ENCODE measurements around the gene POT1. TPM values are rescaled to one million over a fixed set of nuclear protein-coding genes. Genes with fewer than 3 reads are reported as not detected.
A peak's percentile ranks its signal among the peaks of the same experiment; 100 is the strongest.

POT1 gene
- total and polyA plus RNA-seq, 2 of the 8 experiments (the other 6 are each of a cell fraction or from before 2014, with no cell fraction given), result 13.1 to 22.8 TPM

DNA sequence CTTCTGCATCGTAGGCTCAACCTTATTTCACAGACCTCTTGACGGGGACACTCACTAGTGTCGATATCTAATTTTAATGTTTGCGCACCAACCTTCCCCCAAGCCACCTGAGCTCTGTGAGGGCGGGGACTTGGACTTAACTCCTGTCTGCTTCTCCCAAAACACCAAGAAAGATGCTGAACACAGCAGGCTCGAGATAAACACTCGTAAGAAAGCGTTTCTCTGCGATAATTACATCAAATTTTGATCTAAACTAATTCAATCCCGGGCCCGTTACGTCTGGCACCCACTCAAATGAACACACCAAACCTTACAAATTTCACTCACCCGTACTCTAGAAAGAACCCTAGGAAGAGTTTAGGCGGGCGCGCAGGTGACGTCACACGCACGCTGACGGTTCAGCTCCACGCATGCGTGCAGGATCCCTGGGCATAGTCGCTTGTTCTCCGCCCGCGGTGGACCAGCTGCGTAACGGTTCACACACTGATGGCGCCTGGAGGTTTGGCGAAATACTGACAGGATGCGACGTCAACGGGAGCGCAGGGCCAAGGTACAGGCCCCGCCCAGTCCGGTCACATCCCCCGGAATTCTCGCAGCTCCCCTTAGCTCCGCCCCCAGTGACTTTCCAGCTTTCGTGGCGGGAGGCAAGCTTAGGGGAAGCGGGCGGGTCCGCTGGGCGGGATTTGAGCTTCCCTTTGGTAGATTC, at the start of gene POT1 (continued):
- TF ChIP-seq CTBP2 (IDR thresholded peaks at IDR 0.05; ENCODE audit: borderline replicate concordance, insufficient read depth, insufficient read length, low read length), result peak; percentile 28
- no peak for TF ChIP-seq MAFK (IDR thresholded peaks at IDR 0.05; ENCODE audit: low read depth, low read length)
- TF ChIP-seq HDAC2 (IDR thresholded peaks at IDR 0.05; ENCODE audit: borderline replicate concordance in 1 of 2, low read depth in 2 of 2, low read length in 2 of 2), result peak; percentile 38 to 61; a peak in 1 of 4 replicates
- peak; percentile 44 for TF ChIP-seq SAP30 (IDR thresholded peaks at IDR 0.05; ENCODE audit: insufficient read depth, insufficient replicate concordance, low read length)
- TF ChIP-seq PHF8 (conservative IDR thresholded peaks at IDR 0.05; ENCODE audit: low read depth, low read length), result peak; percentile 66
- no peak for TF ChIP-seq CHD1 (IDR thresholded peaks at IDR 0.05; ENCODE audit: low read depth, low read length)
- TF ChIP-seq YY1 (IDR thresholded peaks at IDR 0.05; ENCODE audit: low read depth, low read length), result peak; percentile 86
- TF ChIP-seq, protein P1, sequence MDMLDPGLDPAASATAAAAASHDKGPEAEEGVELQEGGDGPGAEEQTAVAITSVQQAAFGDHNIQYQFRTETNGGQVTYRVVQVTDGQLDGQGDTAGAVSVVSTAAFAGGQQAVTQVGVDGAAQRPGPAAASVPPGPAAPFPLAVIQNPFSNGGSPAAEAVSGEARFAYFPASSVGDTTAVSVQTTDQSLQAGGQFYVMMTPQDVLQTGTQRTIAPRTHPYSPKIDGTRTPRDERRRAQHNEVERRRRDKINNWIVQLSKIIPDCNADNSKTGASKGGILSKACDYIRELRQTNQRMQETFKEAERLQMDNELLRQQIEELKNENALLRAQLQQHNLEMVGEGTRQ (IDR thresholded peaks at IDR 0.05; ENCODE audit: low read length), result no peak
- peak; percentile 79 for TF ChIP-seq NRF1 (IDR thresholded peaks at IDR 0.05; ENCODE audit: low read depth, low read length)
- peak; percentile 15; the same call in 1 of the 2 replicates for TF ChIP-seq SRF (IDR thresholded peaks at IDR 0.05; ENCODE audit: low read depth, low read length)
- peak; percentile 75; the same call in 1 of the 2 replicates for TF ChIP-seq RBBP5 (IDR thresholded peaks at IDR 0.05; ENCODE audit: borderline replicate concordance, low read depth, low read length)
- TF ChIP-seq CBX5 (IDR thresholded peaks at IDR 0.05; ENCODE audit: low read depth, low read length), result no peak
- TF ChIP-seq, protein P2, sequence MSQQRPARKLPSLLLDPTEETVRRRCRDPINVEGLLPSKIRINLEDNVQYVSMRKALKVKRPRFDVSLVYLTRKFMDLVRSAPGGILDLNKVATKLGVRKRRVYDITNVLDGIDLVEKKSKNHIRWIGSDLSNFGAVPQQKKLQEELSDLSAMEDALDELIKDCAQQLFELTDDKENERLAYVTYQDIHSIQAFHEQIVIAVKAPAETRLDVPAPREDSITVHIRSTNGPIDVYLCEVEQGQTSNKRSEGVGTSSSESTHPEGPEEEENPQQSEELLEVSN (IDR thresholded peaks at IDR 0.05), result peak; percentile 96
- peak in 1 of 2 experiments; percentile 74; a peak in 1 of 4 replicates for TF ChIP-seq SIN3A (conservative IDR thresholded peaks at IDR 0.05 in 1 of 2, IDR thresholded peaks at IDR 0.05 in 1 of 2; ENCODE audit: low read depth in 1 of 2, low read length in 2 of 2)
- no peak for TF ChIP-seq CEBPB (IDR thresholded peaks at IDR 0.05; ENCODE audit: low read depth, low read length)
- peak; percentile 55 for TF ChIP-seq POLR2AphosphoS5 (IDR thresholded peaks at IDR 0.05; ENCODE audit: low read depth, low read length)
- peak; percentile 74 for TF ChIP-seq TAF1 (IDR thresholded peaks at IDR 0.05; ENCODE audit: low read depth, low read length)
- 0 out of 2 replicates have a peak, but pooled peaks have one; percentile 63 for TF ChIP-seq TEAD4 (IDR thresholded peaks at IDR 0.05; ENCODE audit: low read depth, low read length)
- peak; percentile 72 for TF ChIP-seq TBP (IDR thresholded peaks at IDR 0.05; ENCODE audit: low read depth, low read length)
- TF ChIP-seq, protein P3, sequence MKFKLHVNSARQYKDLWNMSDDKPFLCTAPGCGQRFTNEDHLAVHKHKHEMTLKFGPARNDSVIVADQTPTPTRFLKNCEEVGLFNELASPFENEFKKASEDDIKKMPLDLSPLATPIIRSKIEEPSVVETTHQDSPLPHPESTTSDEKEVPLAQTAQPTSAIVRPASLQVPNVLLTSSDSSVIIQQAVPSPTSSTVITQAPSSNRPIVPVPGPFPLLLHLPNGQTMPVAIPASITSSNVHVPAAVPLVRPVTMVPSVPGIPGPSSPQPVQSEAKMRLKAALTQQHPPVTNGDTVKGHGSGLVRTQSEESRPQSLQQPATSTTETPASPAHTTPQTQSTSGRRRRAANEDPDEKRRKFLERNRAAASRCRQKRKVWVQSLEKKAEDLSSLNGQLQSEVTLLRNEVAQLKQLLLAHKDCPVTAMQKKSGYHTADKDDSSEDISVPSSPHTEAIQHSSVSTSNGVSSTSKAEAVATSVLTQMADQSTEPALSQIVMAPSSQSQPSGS (IDR thresholded peaks at IDR 0.05; ENCODE audit: low read length), result peak; percentile 44; the same call in 1 of the 2 replicates
